K562 (cell line): Measurements from ENCODE around the gene MAP2K7. TPM values are rescaled to one million over a fixed set of nuclear protein-coding genes. Genes with fewer than 3 reads are reported as not detected.
A peak's percentile ranks its signal among the peaks of the same experiment; 100 is the strongest.

Source experiments
- ARID1B ChIP-seq: fragments of 450-650 bp; IDR thresholded peaks from 2 replicates; pipeline ENCODE4 v1.6.1; 2016; ENCODE audit warnings: antibody characterized with exemption, mild to moderate bottlenecking, inconsistent platforms
- ARID4B ChIP-seq: sonication (generic); formaldehyde crosslinking; IDR thresholded peaks from 2 replicates; pipeline ENCODE4 v1.8.0; 2022; ENCODE audit warnings: mild to moderate bottlenecking, missing genetic modification reagents
- C11orf30 ChIP-seq: fragments of 450-650 bp; IDR thresholded peaks from 2 replicates; pipeline ENCODE4 v1.6.1; 2016; ENCODE audit warnings: low read depth, mild to moderate bottlenecking
- ERF ChIP-seq: fragments of 450-650 bp; formaldehyde crosslinking; IDR thresholded peaks from 2 replicates; pipeline ENCODE4 v1.4.0; 2020; ENCODE audit warnings: mild to moderate bottlenecking, mixed read lengths
- HDAC2 ChIP-seq: fragments of 450-650 bp; IDR thresholded peaks from 2 replicates; pipeline ENCODE4 v1.6.1; 2016; ENCODE audit warnings: mild to moderate bottlenecking
- HMG20B ChIP-seq: fragments of 250-450 bp; sonication (Bioruptor Pico); IDR thresholded peaks from 2 replicates; pipeline ENCODE4 v1.5.0; 2021; ENCODE audit warnings: mild to moderate bottlenecking
- NFIC ChIP-seq: fragments of 450-650 bp; IDR thresholded peaks from 2 replicates; pipeline ENCODE4 v1.6.1; 2017; ENCODE audit warnings: mild to moderate bottlenecking, inconsistent platforms
- PCBP1 ChIP-seq: fragments of 200-400 bp; formaldehyde crosslinking; IDR thresholded peaks from 2 replicates; pipeline ENCODE4 v1.6.1; 2018; ENCODE audit warnings: mild to moderate bottlenecking, low read depth, low read length; ENCODE audit not compliant: poor library complexity, severe bottlenecking
- PHF8 ChIP-seq: fragments of 200-600 bp; sonication (generic); IDR thresholded peaks from 2 replicates; pipeline ENCODE4 v1.6.1; 2012; ENCODE audit warnings: mixed run types, mild to moderate bottlenecking, inconsistent platforms, low read length, moderate library complexity, borderline replicate concordance
- RFX7 ChIP-seq: fragments of 250-450 bp; sonication (Bioruptor Pico); IDR thresholded peaks from 2 replicates; pipeline ENCODE4 v1.5.1; 2021; ENCODE audit warnings: mild to moderate bottlenecking
- RHOXF2B ChIP-seq: fragments of 250-450 bp; sonication (Bioruptor Pico); conservative IDR thresholded peaks from 2 replicates; pipeline ENCODE4 v1.5.1; 2021
- SMARCA4 ChIP-seq: fragments of 450-650 bp; IDR thresholded peaks from 2 replicates; pipeline ENCODE4 v1.6.1; 2016
- SMC3 ChIP-seq: conservative IDR thresholded peaks from 2 replicates; pipeline ENCODE4 v1.6.1; 2011; ENCODE audit warnings: low read depth, low read length, improper control_type of control experiment; ENCODE audit not compliant: insufficient read depth
- ZNF263 ChIP-seq: sonication (generic); formaldehyde crosslinking; IDR thresholded peaks from 2 replicates; pipeline ENCODE4 v1.8.0; 2022; ENCODE audit warnings: mild to moderate bottlenecking, missing genetic modification reagents, borderline replicate concordance
- ZNF347 ChIP-seq: fragments of 450-650 bp; formaldehyde crosslinking; IDR thresholded peaks from 2 replicates; pipeline ENCODE4 v1.4.0; 2020; ENCODE audit warnings: low read depth, mild to moderate bottlenecking, moderate library complexity
- ZNF695 ChIP-seq: fragments of 450-650 bp; formaldehyde crosslinking; IDR thresholded peaks from 2 replicates; pipeline ENCODE4 v1.4.0; 2020; ENCODE audit warnings: mild to moderate bottlenecking, moderate library complexity
- ZNF766 ChIP-seq: fragments of 200-800 bp; sonication (Bioruptor generic); conservative IDR thresholded peaks from 2 replicates; pipeline ENCODE4 v1.6.1; 2016; ENCODE audit warnings: missing genetic modification characterization, missing compliant biosample characterization
- polyA plus RNA-seq, 8 experiments: library from polyadenylated mRNA; depleted of rRNA in 4 of 8; stranded (reverse) in 5 of 8; unstranded in 3 of 8; fragments of >200 nt; fragmentation: Nextera tagmentation in 2 of 8; fragmentation: Illumina TruSeq in 1 of 8; extraction: Ambion mirVana in 2 of 8; extraction: Trizol in 1 of 8; gene quantifications; 2 replicates each; pipeline versions ENCODE4 v1.2.1 to v1.2.3, GENCODE V29; 2011 to 2014; ENCODE audit warnings: inconsistent platforms in 1 of 8, missing spikeins in 1 of 8
- total RNA-seq, 7 experiments: library from RNA; depleted of rRNA in 6 of 7; stranded (reverse); fragments of >200 nt in 6 of 7; fragmentation: Illumina TruSeq in 2 of 7; extraction: Trizol in 2 of 7; gene quantifications; 2 replicates each; pipeline versions ENCODE4 v1.2.1 to v1.2.3, GENCODE V29; 2011 to 2021; ENCODE audit warnings: low replicate concordance in 1 of 7
- TF ChIP-seq, protein P1 (sequence below): sonication (generic); formaldehyde crosslinking; IDR thresholded peaks from 2 replicates; pipeline ENCODE4 v1.8.0; 2022; ENCODE audit warnings: mild to moderate bottlenecking, missing genetic modification reagents, borderline replicate concordance
- TF ChIP-seq, protein P2 (sequence below), 2 experiments: IDR thresholded peaks; 2 replicates each; pipeline ENCODE4 v1.6.1; 2011; ENCODE audit warnings: borderline replicate concordance in 1 of 2, control low read depth in 1 of 2, low read depth in 1 of 2, low read length in 1 of 2, mild to moderate bottlenecking in 1 of 2, mixed read lengths in 1 of 2, moderate library complexity in 1 of 2; ENCODE audit not compliant: insufficient read depth in 1 of 2, insufficient read length in 1 of 2, poor library complexity in 1 of 2, severe bottlenecking in 1 of 2; ENCODE audit errors: extremely low read depth in 1 of 2
- TF ChIP-seq, protein P3 (sequence below), 2 experiments: fragments of 250-450 bp in 1 of 2; fragments of 450-650 bp in 1 of 2; sonication (Bioruptor Pico) in 1 of 2; IDR thresholded peaks; 2 replicates each; pipeline versions ENCODE4 v1.6.1 to v1.8.0; 2016 to 2021; ENCODE audit warnings: mild to moderate bottlenecking in 2 of 2, moderate library complexity in 2 of 2, missing compliant biosample characterization in 1 of 2, missing genetic modification characterization in 1 of 2

MAP2K7 gene
- total and polyA plus RNA-seq, 9 of the 15 experiments (the other 6 are each of a cell fraction or from before 2014, with no cell fraction given), result 0.51 to 45.8 (median 14.1) TPM

- TF ChIP-seq, protein P1, sequence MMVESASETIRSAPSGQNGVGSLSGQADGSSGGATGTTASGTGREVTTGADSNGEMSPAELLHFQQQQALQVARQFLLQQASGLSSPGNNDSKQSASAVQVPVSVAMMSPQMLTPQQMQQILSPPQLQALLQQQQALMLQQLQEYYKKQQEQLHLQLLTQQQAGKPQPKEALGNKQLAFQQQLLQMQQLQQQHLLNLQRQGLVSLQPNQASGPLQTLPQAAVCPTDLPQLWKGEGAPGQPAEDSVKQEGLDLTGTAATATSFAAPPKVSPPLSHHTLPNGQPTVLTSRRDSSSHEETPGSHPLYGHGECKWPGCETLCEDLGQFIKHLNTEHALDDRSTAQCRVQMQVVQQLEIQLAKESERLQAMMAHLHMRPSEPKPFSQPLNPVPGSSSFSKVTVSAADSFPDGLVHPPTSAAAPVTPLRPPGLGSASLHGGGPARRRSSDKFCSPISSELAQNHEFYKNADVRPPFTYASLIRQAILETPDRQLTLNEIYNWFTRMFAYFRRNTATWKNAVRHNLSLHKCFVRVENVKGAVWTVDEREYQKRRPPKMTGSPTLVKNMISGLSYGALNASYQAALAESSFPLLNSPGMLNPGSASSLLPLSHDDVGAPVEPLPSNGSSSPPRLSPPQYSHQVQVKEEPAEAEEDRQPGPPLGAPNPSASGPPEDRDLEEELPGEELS (CRISPR knock-in tag), result no peak
- TF ChIP-seq NFIC, result peak; percentile 49
- TF ChIP-seq HDAC2, result peak; percentile 95
- no peak for TF ChIP-seq PCBP1
- TF ChIP-seq ZNF695 (CRISPR knock-in tag), result no peak
- no peak for TF ChIP-seq ZNF347 (CRISPR knock-in tag)
- TF ChIP-seq PHF8, result peak; percentile 96
- no peak; the same call in 1 of the 2 replicates for TF ChIP-seq ARID1B
- peak; percentile 94 for TF ChIP-seq ARID4B (CRISPR knock-in tag)
- no peak for TF ChIP-seq SMARCA4
- TF ChIP-seq ZNF766 (CRISPR knock-in tag), result no peak
- no peak for TF ChIP-seq HMG20B (CRISPR knock-in tag)
- TF ChIP-seq, protein P2, sequence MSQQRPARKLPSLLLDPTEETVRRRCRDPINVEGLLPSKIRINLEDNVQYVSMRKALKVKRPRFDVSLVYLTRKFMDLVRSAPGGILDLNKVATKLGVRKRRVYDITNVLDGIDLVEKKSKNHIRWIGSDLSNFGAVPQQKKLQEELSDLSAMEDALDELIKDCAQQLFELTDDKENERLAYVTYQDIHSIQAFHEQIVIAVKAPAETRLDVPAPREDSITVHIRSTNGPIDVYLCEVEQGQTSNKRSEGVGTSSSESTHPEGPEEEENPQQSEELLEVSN (IDR thresholded peaks at IDR 0.05; ENCODE audit: borderline replicate concordance in 1 of 2, extremely low read depth in 1 of 2, insufficient read depth in 1 of 2, insufficient read length in 1 of 2, low read depth in 1 of 2, low read length in 1 of 2, poor library complexity in 1 of 2, severe bottlenecking in 1 of 2), result peak; percentile 83 to 87
- TF ChIP-seq ERF (CRISPR knock-in tag), result peak; percentile 33; the same call in 1 of the 2 replicates
- TF ChIP-seq SMC3, result no peak
- no peak for TF ChIP-seq RFX7
- TF ChIP-seq ZNF263 (CRISPR knock-in tag), result peak; percentile 13; the same call in 1 of the 2 replicates
- peak; percentile 97 for TF ChIP-seq C11orf30
- TF ChIP-seq RHOXF2B (CRISPR knock-in tag), result no peak
- TF ChIP-seq, protein P3, sequence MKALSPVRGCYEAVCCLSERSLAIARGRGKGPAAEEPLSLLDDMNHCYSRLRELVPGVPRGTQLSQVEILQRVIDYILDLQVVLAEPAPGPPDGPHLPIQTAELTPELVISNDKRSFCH (CRISPR knock-in tag; IDR thresholded peaks at IDR 0.05), result no peak
- TF ChIP-seq, protein P3 (tag; IDR thresholded peaks at IDR 0.05), result peak; percentile 90
These were observed 39.9 kb downstream of the MAP2K7 start, which contains the start of gene TIMM44 (continued) for GRCh38 chr19:7943444-7944176.
